GM12878 (cell line): Measurements from ENCODE around the gene NPHS1. TPM values are rescaled to one million over a fixed set of nuclear protein-coding genes. Genes with fewer than 3 reads are reported as not detected.

Experiments
- ATAC-seq: fragments of 200-7000 bp; cut with Tn5 transposase; 3 replicates; pipeline ENCODE4 v1.9.1; 2020; ENCODE audit warnings: mild to moderate bottlenecking, moderate library complexity
- BruUV-seq: library from RNA; stranded (reverse); fragments of 400-500 nt; replicated peaks from 2 replicates; lab custom pipeline; 2021; lab: Mats Ljungman, UMichigan
- CTCF ChIA-PET: fragments of 300-600 bp; sonication (Branson Sonifier 250); formaldehyde crosslinking; extraction: SDS; loops from one replicate; lab custom pipeline; 2021; ENCODE audit warnings: inconsistent platforms; lab: Yijun Ruan, JAX
- POLR2A ChIA-PET: fragments of 350-600 bp; formaldehyde crosslinking; extraction: SDS; loops from one replicate; lab custom pipeline; 2021; ENCODE audit warnings: inconsistent platforms; lab: Charles Lee
- RAD21 ChIA-PET: fragments of 300-600 bp; sonication (Branson Sonifier 250); formaldehyde crosslinking; loops from one replicate; lab custom pipeline; 2023; ENCODE audit warnings: antibody characterized with exemption; ENCODE audit not compliant: unreplicated experiment; lab: Charles Lee
- SMC1A ChIA-PET: fragments of 300-600 bp; sonication (Branson Sonifier 250); formaldehyde crosslinking; loops from one replicate; lab custom pipeline; 2023; ENCODE audit not compliant: unreplicated experiment, uncharacterized antibody; lab: Charles Lee
- DNase-seq: peaks from one replicate; pipeline ENCODE4 v3.0.0-alpha.2; 2011; ENCODE audit warnings: low read depth, low spot score
- FAIRE-seq: peaks from 3 replicates; lab custom pipeline; 2011; peaks lifted over from hg19 to GRCh38; lab: Jason Lieb, UNC
- H2AFZ ChIP-seq: 2 replicates; pipeline ENCODE4 v1.6.0; 2011; ENCODE audit warnings: low read depth, low read length, control low read depth; ENCODE audit not compliant: control insufficient read depth
- H3K27ac ChIP-seq: 2 replicates; pipeline ENCODE4 v1.5.1; 2011; ENCODE audit warnings: control low read depth; ENCODE audit not compliant: control insufficient read depth, insufficient read depth
- H3K27me3 ChIP-seq, 2 experiments: replicated peaks in 1 of 2; 2 replicates each; pipeline versions ENCODE4 v1.6.0 to v1.6.1; 2011; ENCODE audit warnings: low read length in 1 of 2; ENCODE audit not compliant: control insufficient read depth in 2 of 2, insufficient read depth in 2 of 2
- H3K36me3 ChIP-seq, 2 experiments: 2 replicates each; pipeline ENCODE4 v1.5.1; 2011; ENCODE audit warnings: low read length in 1 of 2; ENCODE audit not compliant: control insufficient read depth in 2 of 2, insufficient read depth in 2 of 2
- H3K4me1 ChIP-seq: 2 replicates; pipeline ENCODE4 v1.6.1; 2011; ENCODE audit warnings: mild to moderate bottlenecking, low read length, moderate library complexity, mixed read lengths; ENCODE audit not compliant: control insufficient read depth, insufficient read depth
- H3K4me2 ChIP-seq: 2 replicates; pipeline ENCODE4 v1.6.0; 2011; ENCODE audit warnings: control low read depth; ENCODE audit not compliant: control insufficient read depth, insufficient read depth
- H3K4me3 ChIP-seq: fragments of 200-600 bp; sonication (generic); 2 replicates; pipeline ENCODE4 v1.5.1; 2016
- H3K79me2 ChIP-seq: 2 replicates; pipeline ENCODE4 v1.6.0; 2011; ENCODE audit warnings: low read length; ENCODE audit not compliant: control insufficient read depth, insufficient read depth
- H3K9ac ChIP-seq: 2 replicates; pipeline ENCODE4 v1.8.0; 2011; ENCODE audit warnings: low read length, control low read depth, mixed read lengths; ENCODE audit not compliant: control insufficient read depth, insufficient read depth
- H3K9me3 ChIP-seq: replicated peaks from 3 replicates; pipeline ENCODE4 v1.5.1; 2011; ENCODE audit warnings: mild to moderate bottlenecking, low read length; ENCODE audit not compliant: control insufficient read depth, insufficient read depth
- H4K20me1 ChIP-seq: 2 replicates; pipeline ENCODE4 v1.6.0; 2011; ENCODE audit not compliant: control insufficient read depth, insufficient read depth
- IKZF2 ChIP-seq, 2 experiments: fragments of 450-650 bp; IDR thresholded peaks; 2 replicates each; pipeline ENCODE4 v1.6.1; 2017; ENCODE audit warnings: mild to moderate bottlenecking in 2 of 2, moderate library complexity in 2 of 2
- KLF5 ChIP-seq: fragments of 450-650 bp; IDR thresholded peaks from 2 replicates; pipeline ENCODE4 v1.6.1; 2014; ENCODE audit warnings: mild to moderate bottlenecking; ENCODE audit not compliant: partially characterized antibody
- LARP7 ChIP-seq: fragments of 450-650 bp; IDR thresholded peaks from 2 replicates; pipeline ENCODE4 v1.6.1; 2017; ENCODE audit warnings: mild to moderate bottlenecking
- NKRF ChIP-seq: fragments of 450-650 bp; conservative IDR thresholded peaks from 2 replicates; pipeline ENCODE4 v1.6.1; 2017; ENCODE audit warnings: mild to moderate bottlenecking, moderate library complexity
- PAX5 ChIP-seq: IDR thresholded peaks from 2 replicates; pipeline ENCODE4 v1.6.1; 2011; ENCODE audit warnings: low read depth, low read length, borderline replicate concordance
- WGBS: methylation state at CpG from one replicate; pipeline ENCODE4 v1.1.6; 2016; ENCODE audit warnings: low lambda C conversion rate; ENCODE audit not compliant: insufficient replicate concordance, insufficient coverage; ENCODE audit errors: missing lambda C conversion rate; 5-methylcytosine and 5-hydroxymethylcytosine counted together
- in situ Hi-C: fragments of 300-500 bp; cut with MboI; formaldehyde crosslinking; loops from 9 replicates; pipeline ENCODE4 v1.14.3; 2018; ENCODE audit warnings: mixed read lengths
- intact Hi-C: fragments of 100-400 bp; cut with micrococcal nuclease; formaldehyde crosslinking; loops from one replicate; pipeline ENCODE4 v1.14.2; 2022; ENCODE audit not compliant: unreplicated experiment
- polyA plus RNA-seq, 11 experiments: library from polyadenylated mRNA; depleted of rRNA in 4 of 11; unstranded in 6 of 11; stranded (reverse) in 5 of 11; fragments of >200 nt; fragmentation: Nextera tagmentation in 4 of 11; fragmentation: Illumina TruSeq in 1 of 11; extraction: Ambion mirVana in 4 of 11; extraction: Trizol in 1 of 11; gene quantifications; 1 replicate in 1 of 11; 2 replicates in 10 of 11; pipeline versions ENCODE4 v1.2.1 to v1.2.3, GENCODE V29; 2011 to 2016; ENCODE audit warnings: inconsistent platforms in 2 of 11, missing spikeins in 2 of 11, low read depth in 1 of 11
- total RNA-seq, 4 experiments: library from RNA; depleted of rRNA in 3 of 4; stranded (reverse); fragments of >200 nt in 3 of 4; fragmentation: Illumina TruSeq in 1 of 4; extraction: Trizol in 1 of 4; gene quantifications; 2 replicates each; pipeline versions ENCODE4 v1.2.1 to v1.2.3, GENCODE V29; 2013 to 2021
- TF ChIP-seq, protein P1 (sequence below): IDR thresholded peaks from 2 replicates; pipeline ENCODE4 v1.6.1; 2011; ENCODE audit warnings: borderline replicate concordance, low read depth, mild to moderate bottlenecking, moderate library complexity, mixed read lengths, low read length; ENCODE audit not compliant: insufficient read depth; ENCODE audit errors: extremely low read length

Gene NPHS1
- total and polyA plus RNA-seq, 10 of the 15 experiments (the other 5 are each of a cell fraction or from before 2014, with no cell fraction given): not detected

DNA sequence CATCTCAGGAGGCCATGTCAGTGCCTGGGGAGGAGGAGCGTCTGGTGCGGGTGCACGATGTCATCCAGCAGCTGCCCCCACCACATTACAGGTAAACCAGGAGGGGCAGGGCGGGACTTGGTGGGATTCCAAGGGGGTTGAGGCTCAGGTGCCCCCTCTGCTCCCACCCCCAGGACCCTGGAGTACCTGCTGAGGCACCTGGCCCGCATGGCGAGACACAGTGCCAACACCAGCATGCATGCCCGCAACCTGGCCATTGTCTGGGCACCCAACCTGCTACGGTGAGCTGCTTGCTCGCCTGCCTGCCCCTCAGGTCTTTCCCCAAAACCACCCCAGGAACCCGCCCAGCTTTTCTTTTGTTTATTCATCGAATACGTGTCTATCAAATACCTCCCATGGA, 69.7 kb downstream of the NPHS1 start:
- in situ Hi-C loops (no loop called here), intact Hi-C loops (no loop called here)
- Histone ChIP-seq H3K4me3 (no peak overlapping the region), H3K4me2 (no peak overlapping the region), H3K79me2 (no peaks in the 10 kb centered on the region), H3K27me3 (no peaks in the 10 kb centered on the region), H3K9me3 (no peaks in the 10 kb centered on the region), H3K27ac (no peak overlapping the region), H3K36me3 (no peaks in the 10 kb centered on the region; a peak in 1 of 4 replicates), H3K9ac (no peak overlapping the region), H4K20me1 (no peaks in the 10 kb centered on the region), H3K4me1 (no peaks in the 10 kb centered on the region), H2AFZ (no peak overlapping the region)
- 81% methylated on average over 11 of the region's 12 CpGs for WGBS
- RAD21 ChIA-PET: no interaction called here
- no peak for FAIRE-seq
- CTCF ChIA-PET: no interaction called here
- POLR2A ChIA-PET: no interaction called here
- DNase-seq: no peak
- TF ChIP-seq, protein P1, sequence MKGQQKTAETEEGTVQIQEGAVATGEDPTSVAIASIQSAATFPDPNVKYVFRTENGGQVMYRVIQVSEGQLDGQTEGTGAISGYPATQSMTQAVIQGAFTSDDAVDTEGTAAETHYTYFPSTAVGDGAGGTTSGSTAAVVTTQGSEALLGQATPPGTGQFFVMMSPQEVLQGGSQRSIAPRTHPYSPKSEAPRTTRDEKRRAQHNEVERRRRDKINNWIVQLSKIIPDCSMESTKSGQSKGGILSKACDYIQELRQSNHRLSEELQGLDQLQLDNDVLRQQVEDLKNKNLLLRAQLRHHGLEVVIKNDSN: no peak
- no peak for TF ChIP-seq LARP7
- TF ChIP-seq PAX5: no peak
- no peak for TF ChIP-seq IKZF2 (IDR thresholded peaks at IDR 0.05)
- TF ChIP-seq NKRF: no peak
- TF ChIP-seq KLF5: no peak
- no TSS peak for BruUV-seq
- SMC1A ChIA-PET: no interaction called here
- ATAC-seq: no peak
